ENCODE measurements around the gene SEC24D. TPM values are rescaled to one million over a fixed set of nuclear protein-coding genes. Genes with fewer than 3 reads are reported as not detected.
A peak's percentile ranks its signal among the peaks of the same experiment; 100 is the strongest.
"Not testable (repeated sequence)": the region's sequence is repeated elsewhere in the genome, so short reads cannot be mapped to it uniquely, and the experiment has no call there.

Gene SEC24D
- total RNA-seq, 1 donor from 2014 or later: 90.6 TPM

GRCh38 chr4:118813561-118813960 is 22.4 kb downstream of the SEC24D start:
- no peak for DNase-seq (ENCODE audit: low spot score)

- peak; percentile 25 for DNase-seq (ENCODE audit: low spot score)
Measured at GRCh38 chr4:118811832-118812231, 24.1 kb downstream of the SEC24D start.

- no peak for DNase-seq (ENCODE audit: low spot score)
Measured at GRCh38 chr4:118810991-118811764, 24.7 kb downstream of the SEC24D start.

GRCh38 chr4:118807659-118808058 is 28.3 kb downstream of the SEC24D start:
- no peak for DNase-seq (ENCODE audit: low spot score)

GRCh38 chr4:118803253-118803652 is 32.7 kb downstream of the SEC24D start:
- no peak for DNase-seq (ENCODE audit: low spot score)

- no peak for DNase-seq (ENCODE audit: low spot score)
Measured at GRCh38 chr4:118801895-118802575, 33.9 kb downstream of the SEC24D start.

- no peak for DNase-seq (ENCODE audit: low spot score)
Measured at GRCh38 chr4:118799231-118799942, 36.5 kb downstream of the SEC24D start.

- DNase-seq (ENCODE audit: low spot score): no peak
Measured at GRCh38 chr4:118798658-118799057, 37.3 kb downstream of the SEC24D start.

- DNase-seq (ENCODE audit: low spot score): no peak
Measured at GRCh38 chr4:118797558-118798142, 38.3 kb downstream of the SEC24D start.

GRCh38 chr4:118791690-118792446 is 44.1 kb downstream of the SEC24D start:
- DNase-seq (ENCODE audit: low spot score): not testable (repeated sequence)

GRCh38 chr4:118790544-118790943 is 45.4 kb downstream of the SEC24D start:
- DNase-seq (ENCODE audit: low spot score): no peak

GRCh38 chr4:118788911-118789310 is 47.0 kb downstream of the SEC24D start:
- no peak for DNase-seq (ENCODE audit: low spot score)

- no peak for DNase-seq (ENCODE audit: low spot score)
Measured at GRCh38 chr4:118787844-118788380, 48.0 kb downstream of the SEC24D start.

- DNase-seq (ENCODE audit: low spot score): no peak
Measured at GRCh38 chr4:118784776-118785175, 51.1 kb downstream of the SEC24D start.

- DNase-seq (ENCODE audit: low spot score): no peak
Measured at GRCh38 chr4:118783887-118784286, 52.0 kb downstream of the SEC24D start.

GRCh38 chr4:118782886-118783285 is 53.0 kb downstream of the SEC24D start:
- DNase-seq (ENCODE audit: low spot score): not testable (repeated sequence)

- DNase-seq (ENCODE audit: low spot score): not testable (repeated sequence)
Measured at GRCh38 chr4:118777649-118778048, 58.3 kb downstream of the SEC24D start.

GRCh38 chr4:118776955-118777640 is 58.8 kb downstream of the SEC24D start:
- not testable (repeated sequence) for DNase-seq (ENCODE audit: low spot score)

- DNase-seq (ENCODE audit: low spot score): no peak
Measured at GRCh38 chr4:118776157-118776954, 59.6 kb downstream of the SEC24D start.

- no peak for DNase-seq (ENCODE audit: low spot score)
Measured at GRCh38 chr4:118775405-118775804, 60.5 kb downstream of the SEC24D start.
